Activated naive CD4-positive, alpha-beta T cell treated with Interleukin-2 at 50 U/mL for 16 hours (primary cell): Measurements from ENCODE around the gene ZSCAN4.

Experiments used
- DNase-seq: peaks from one replicate; pipeline ENCODE4 v3.0.0-alpha.2; 2020

ZSCAN4 gene

DNA sequence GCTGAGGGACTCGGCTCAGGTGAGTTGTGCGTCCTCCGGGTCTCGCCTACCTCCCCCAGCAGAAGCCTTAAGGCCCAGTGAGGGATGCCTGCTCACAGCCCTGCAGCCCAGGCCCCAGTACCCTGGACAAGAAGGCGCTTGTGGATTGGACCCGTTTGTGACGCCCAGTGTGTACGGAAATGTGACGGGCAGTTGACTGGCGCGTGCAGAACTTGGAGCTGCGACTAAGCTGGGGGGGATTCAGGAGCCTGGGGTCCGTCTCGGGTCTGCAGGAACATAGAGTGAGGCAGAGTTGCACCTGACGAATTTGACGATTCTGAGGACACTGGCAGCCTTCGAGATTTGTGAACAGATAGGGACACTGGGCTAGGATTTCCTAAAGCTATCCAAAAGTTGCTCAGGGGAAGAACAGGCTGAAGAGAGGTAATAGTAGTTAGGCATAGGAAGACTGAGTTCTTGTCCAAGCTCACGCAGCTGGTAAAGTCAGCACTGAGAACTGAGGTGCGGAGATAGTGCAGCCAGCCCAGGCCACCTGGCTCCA is 13.6 kb downstream of the ZSCAN4 start:
- no peak for DNase-seq

- no peak for DNase-seq
Measured at GRCh38 chr19:57686727-57687126, 18.0 kb downstream of the ZSCAN4 start.

- DNase-seq = no peak
Measured at GRCh38 chr19:57687363-57688010, 18.8 kb downstream of the ZSCAN4 start.

- DNase-seq = no peak
Measured at GRCh38 chr19:57688011-57688763, 19.5 kb downstream of the ZSCAN4 start.

- DNase-seq = no peak
Measured at GRCh38 chr19:57689750-57690149, 21.0 kb downstream of the ZSCAN4 start.

DNA sequence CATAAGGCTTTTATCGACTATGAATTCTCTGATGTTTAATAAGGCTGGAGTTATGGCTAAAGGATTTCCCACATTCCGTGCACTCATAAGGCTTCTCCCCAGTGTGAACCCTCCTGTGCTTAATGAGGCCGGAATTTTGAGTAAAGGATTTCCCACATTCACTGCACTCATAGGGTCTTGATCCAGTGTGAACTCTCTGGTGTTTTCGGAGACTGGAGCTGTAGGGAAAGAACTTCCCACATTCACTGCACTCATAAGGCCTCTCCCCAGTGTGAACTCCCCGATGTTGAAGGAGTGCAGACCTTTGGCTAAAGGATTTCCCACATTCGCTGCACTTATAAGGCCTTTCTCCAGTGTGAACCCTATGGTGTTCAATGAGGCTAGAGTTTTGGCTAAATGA is 32.9 kb downstream of the ZSCAN4 start:
- DNase-seq = no peak

GRCh38 chr19:57706346-57706745 is 37.6 kb downstream of the ZSCAN4 start:
- DNase-seq = no peak

- peak; percentile 29 for DNase-seq
Measured at GRCh38 chr19:57708641-57709361, 40.1 kb downstream of the ZSCAN4 start, which contains the start of gene ZNF154. Gene ZNF154 (minus strand): TSS chr19:57709204. CDS start chr19:57708971, 233 bp downstream.

- no peak for DNase-seq
Measured at GRCh38 chr19:57709616-57710015, 40.9 kb downstream of the ZSCAN4 start.

DNA sequence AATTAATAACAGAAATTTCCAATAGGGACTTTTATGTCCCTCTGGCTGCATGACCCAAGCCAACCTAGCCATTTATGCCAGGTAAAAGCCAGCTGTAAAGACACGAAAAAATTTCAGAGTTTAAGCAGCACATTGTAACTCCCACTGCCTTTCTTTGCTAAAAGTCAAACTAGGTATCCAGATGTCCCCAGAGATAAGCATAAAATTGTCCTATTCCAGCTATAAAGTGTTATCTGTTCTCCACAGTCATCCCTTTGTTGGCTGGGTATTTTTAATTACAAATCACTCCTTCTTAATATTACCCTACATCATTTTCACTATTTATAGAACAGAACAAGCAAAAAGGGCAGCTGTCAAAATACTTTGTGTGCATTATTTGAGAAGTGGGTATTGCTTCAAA is 43.5 kb downstream of the ZSCAN4 start:
- DNase-seq = no peak

GRCh38 chr19:57719424-57719823 is 50.7 kb downstream of the ZSCAN4 start:
- DNase-seq = no peak

GRCh38 chr19:57719901-57720519 is 51.3 kb downstream of the ZSCAN4 start:
- DNase-seq = no peak

GRCh38 chr19:57720878-57721277 is 52.1 kb downstream of the ZSCAN4 start:
- no peak for DNase-seq
